Activated T-helper 2 cell treated with anti-CD3 and anti-CD28 coated beads, Interferon-gamma antibody, Interleukin-2, Interleukin-4, amounts not matched to agents 10 μg/mL and 5 μg/mL and 100 μg/mL, durations not matched to agents 14 hours and 24 hours and 36 hours (primary cell): ENCODE measurements around the gene SH3RF3. TPM values are rescaled to one million over a fixed set of nuclear protein-coding genes. Genes with fewer than 3 reads are reported as not detected.

Experiments used
- DNase-seq: peaks from one replicate; pipeline ENCODE4 v3.0.0; 2021; ENCODE audit warnings: low spot score
- H3K27ac Mint-ChIP-seq: one replicate; pipeline ENCODE4 v1.8.0; 2021; ENCODE audit warnings: mixed read lengths
- H3K27me3 Mint-ChIP-seq: one replicate; pipeline ENCODE4 v1.8.0; 2021; ENCODE audit warnings: low read depth, mixed read lengths
- H3K36me3 Mint-ChIP-seq: one replicate; pipeline ENCODE4 v1.8.0; 2021; ENCODE audit warnings: low read depth, mixed read lengths
- H3K4me1 Mint-ChIP-seq: one replicate; pipeline ENCODE4 v1.8.0; 2021; ENCODE audit warnings: low read depth, mixed read lengths
- H3K4me3 Mint-ChIP-seq: one replicate; pipeline ENCODE4 v1.8.0; 2021; ENCODE audit warnings: low read depth, mild to moderate bottlenecking, moderate library complexity, mixed read lengths
- H3K9me3 Mint-ChIP-seq: one replicate; pipeline ENCODE4 v1.8.0; 2021; ENCODE audit warnings: mixed read lengths
- intact Hi-C: fragments of 100-400 bp; cut with micrococcal nuclease; formaldehyde crosslinking; loops from one replicate; pipeline ENCODE4 v1.15.1; 2023
- total RNA-seq: library from RNA; stranded (reverse); gene quantifications from 2 replicates; pipeline ENCODE4 v1.2.3, GENCODE V29; 2022

SH3RF3 gene
- total RNA-seq, 1 donor from 2014 or later = 0.78 TPM

DNA sequence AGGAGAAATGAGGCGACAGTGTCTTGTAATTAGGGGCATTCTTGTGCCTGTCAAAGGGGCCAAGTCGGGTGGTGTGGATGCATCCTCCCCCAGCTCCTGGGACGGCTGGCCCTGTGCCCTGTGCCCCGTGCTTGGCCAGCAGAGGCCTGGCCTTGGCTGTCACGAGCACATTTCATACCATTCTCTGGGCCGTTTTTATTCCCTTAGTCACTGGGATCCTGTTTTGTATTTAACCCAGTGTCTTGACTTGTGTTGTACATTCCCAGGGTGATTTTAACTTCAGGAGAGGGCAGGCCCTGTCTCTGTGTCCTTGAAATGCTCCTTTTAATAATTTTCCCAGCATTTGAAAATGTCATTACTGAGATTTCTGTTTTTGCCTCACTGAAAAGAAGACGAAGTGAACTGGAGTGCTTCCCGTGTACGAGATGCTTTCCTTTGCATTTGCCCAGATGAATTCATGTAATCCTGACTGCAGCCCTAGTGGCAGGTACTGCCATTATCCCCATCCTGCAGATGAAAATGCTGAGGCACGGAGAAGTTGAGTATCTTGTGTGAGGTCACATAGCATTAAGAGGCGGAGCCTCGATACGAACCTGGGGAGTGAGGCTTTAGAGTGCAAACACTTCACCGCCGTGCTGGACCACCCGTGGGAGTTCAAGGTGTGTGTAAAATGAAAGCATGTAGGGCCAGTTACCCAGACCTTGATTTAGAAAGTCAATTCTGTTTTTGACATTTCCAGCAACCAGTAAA is 57.0 kb downstream of the SH3RF3 start:
- Mint-ChIP-seq H3K9me3 (no peaks in the 10 kb centered on the region), H3K27me3 (peaks cover 31% of the 10 kb centered on the region), H3K4me1 (peaks cover 5% of the 10 kb centered on the region), H3K27ac (no peak overlapping the region), H3K36me3 (no peaks in the 10 kb centered on the region), H3K4me3 (no peak overlapping the region)
- intact Hi-C loops = no loop called here
- DNase-seq = no peak

DNA sequence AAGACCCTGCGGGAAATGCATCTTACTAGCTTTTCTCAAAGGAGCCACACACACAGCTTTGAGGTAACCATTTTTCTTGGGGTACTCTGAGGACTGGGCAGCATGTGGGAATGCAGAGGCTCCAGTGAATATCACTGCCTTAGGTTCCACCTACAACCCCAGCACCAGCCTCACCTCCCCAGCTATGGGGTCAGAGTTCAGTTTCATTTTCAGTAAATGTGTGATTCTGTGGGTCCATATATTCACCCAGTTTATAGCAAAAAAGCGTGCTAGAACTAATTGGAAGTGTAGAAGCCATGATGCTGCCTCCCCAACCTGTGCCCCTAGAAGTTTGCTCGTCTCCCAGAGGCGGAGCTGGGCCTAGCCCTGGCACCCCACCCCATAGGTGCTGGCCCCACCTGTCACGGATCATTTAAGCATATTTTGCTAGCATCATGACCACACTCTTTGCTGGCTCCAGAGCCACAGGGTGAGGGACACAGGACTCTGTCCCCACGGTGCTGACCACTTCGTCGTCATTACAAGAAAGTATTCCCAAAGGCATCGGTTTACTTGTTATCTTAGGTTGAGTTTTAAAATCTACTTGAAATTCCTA is 57.7 kb downstream of the SH3RF3 start:
- Mint-ChIP-seq H3K27me3 (peaks cover 28% of the 10 kb centered on the region), H3K4me3 (no peak overlapping the region), H3K9me3 (no peaks in the 10 kb centered on the region), H3K36me3 (no peaks in the 10 kb centered on the region), H3K4me1 (peaks cover 5% of the 10 kb centered on the region), H3K27ac (no peak overlapping the region)
- DNase-seq = no peak
- intact Hi-C loops = no loop called here

GRCh38 chr2:109187711-109188495 is 58.9 kb downstream of the SH3RF3 start:
- Mint-ChIP-seq H3K4me3 (no peak overlapping the region), H3K27ac (no peak overlapping the region), H3K36me3 (no peaks in the 10 kb centered on the region), H3K9me3 (no peaks in the 10 kb centered on the region), H3K27me3 (peaks cover 30% of the 10 kb centered on the region), H3K4me1 (peaks cover 5% of the 10 kb centered on the region)
- intact Hi-C loops = no loop called here
- no peak for DNase-seq

DNA sequence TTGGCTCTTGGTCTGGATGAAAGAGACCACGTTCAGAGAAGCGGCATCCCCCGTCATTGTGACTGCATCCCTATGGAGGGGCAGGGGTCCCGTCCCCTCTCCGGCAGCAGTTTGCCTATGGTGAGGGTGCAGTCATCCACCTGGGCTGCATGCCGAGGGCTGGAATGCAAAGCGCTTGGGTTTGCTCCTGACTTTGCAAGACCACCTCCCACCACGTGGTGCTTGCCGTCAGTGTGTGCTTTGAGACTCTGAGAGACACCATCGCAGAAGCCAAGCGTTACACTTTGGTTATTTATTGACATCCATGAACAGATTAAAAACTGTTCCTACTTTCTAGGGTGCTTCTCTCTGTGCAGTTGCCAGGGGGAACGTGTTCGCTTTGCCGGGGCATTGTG is 59.5 kb downstream of the SH3RF3 start:
- H3K36me3 Mint-ChIP-seq = no peaks in the 10 kb centered on the region
- no peak overlapping the region for H3K4me3 Mint-ChIP-seq
- H3K4me1 Mint-ChIP-seq = peaks cover under 1% of the 10 kb centered on the region
- DNase-seq = no peak
- H3K27me3 Mint-ChIP-seq = peaks cover 30% of the 10 kb centered on the region
- no peak overlapping the region for H3K27ac Mint-ChIP-seq
- intact Hi-C loops = no loop called here
- no peaks in the 10 kb centered on the region for H3K9me3 Mint-ChIP-seq

DNA sequence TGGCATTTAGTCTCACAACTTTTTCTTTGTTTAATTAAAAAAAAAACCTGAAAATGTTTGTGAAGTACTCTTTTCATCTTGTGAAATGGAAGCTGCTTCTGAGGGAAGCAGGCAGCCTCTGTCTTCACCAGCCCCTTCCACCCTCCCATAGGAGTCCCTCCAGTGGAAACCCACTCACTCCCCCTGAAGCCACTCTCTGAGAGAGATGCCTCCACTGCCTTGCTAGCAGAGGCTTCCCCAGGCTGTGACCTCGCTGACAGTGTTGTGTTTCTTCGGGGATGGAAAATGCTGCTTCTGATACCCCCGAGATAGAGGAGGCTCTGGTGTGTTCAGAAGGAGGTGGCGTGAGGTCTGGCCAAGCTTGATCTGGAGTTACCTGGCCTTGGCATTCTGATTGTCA is 59.9 kb downstream of the SH3RF3 start:
- no peaks in the 10 kb centered on the region for H3K9me3 Mint-ChIP-seq
- no peak overlapping the region for H3K4me3 Mint-ChIP-seq
- intact Hi-C loops = no loop called here
- no peaks in the 10 kb centered on the region for H3K36me3 Mint-ChIP-seq
- no peak overlapping the region for H3K27ac Mint-ChIP-seq
- H3K4me1 Mint-ChIP-seq = no peaks in the 10 kb centered on the region
- H3K27me3 Mint-ChIP-seq = peaks cover 33% of the 10 kb centered on the region
- no peak for DNase-seq

- H3K9me3 Mint-ChIP-seq = no peaks in the 10 kb centered on the region
- intact Hi-C loops = no loop called here
- peaks cover 30% of the 10 kb centered on the region for H3K27me3 Mint-ChIP-seq
- H3K4me3 Mint-ChIP-seq = no peak overlapping the region
- H3K4me1 Mint-ChIP-seq = no peaks in the 10 kb centered on the region
- no peak overlapping the region for H3K27ac Mint-ChIP-seq
- H3K36me3 Mint-ChIP-seq = no peaks in the 10 kb centered on the region
- no peak for DNase-seq
Observed at GRCh38 chr2:109189751-109190150, 60.7 kb downstream of the SH3RF3 start.

GRCh38 chr2:109193807-109194619 is 65.0 kb downstream of the SH3RF3 start:
- Mint-ChIP-seq H3K27ac (no peak overlapping the region), H3K27me3 (peaks cover 29% of the 10 kb centered on the region), H3K9me3 (no peaks in the 10 kb centered on the region), H3K4me3 (no peak overlapping the region), H3K4me1 (no peaks in the 10 kb centered on the region), H3K36me3 (no peaks in the 10 kb centered on the region)
- DNase-seq = no peak
- intact Hi-C loops = no loop called here

GRCh38 chr2:109194620-109194937 is 65.6 kb downstream of the SH3RF3 start:
- no peaks in the 10 kb centered on the region for H3K36me3 Mint-ChIP-seq
- no peaks in the 10 kb centered on the region for H3K9me3 Mint-ChIP-seq
- no peak overlapping the region for H3K4me3 Mint-ChIP-seq
- no peak overlapping the region for H3K27ac Mint-ChIP-seq
- intact Hi-C loops = no loop called here
- no peaks in the 10 kb centered on the region for H3K4me1 Mint-ChIP-seq
- DNase-seq = no peak
- H3K27me3 Mint-ChIP-seq = peaks cover 27% of the 10 kb centered on the region

GRCh38 chr2:109195193-109196045 is 66.4 kb downstream of the SH3RF3 start:
- no peak overlapping the region for H3K4me3 Mint-ChIP-seq
- intact Hi-C loops = no loop called here
- H3K36me3 Mint-ChIP-seq = no peaks in the 10 kb centered on the region
- DNase-seq = no peak
- H3K4me1 Mint-ChIP-seq = no peaks in the 10 kb centered on the region
- H3K9me3 Mint-ChIP-seq = no peaks in the 10 kb centered on the region
- H3K27ac Mint-ChIP-seq = no peak overlapping the region
- H3K27me3 Mint-ChIP-seq = peaks cover 24% of the 10 kb centered on the region

DNA sequence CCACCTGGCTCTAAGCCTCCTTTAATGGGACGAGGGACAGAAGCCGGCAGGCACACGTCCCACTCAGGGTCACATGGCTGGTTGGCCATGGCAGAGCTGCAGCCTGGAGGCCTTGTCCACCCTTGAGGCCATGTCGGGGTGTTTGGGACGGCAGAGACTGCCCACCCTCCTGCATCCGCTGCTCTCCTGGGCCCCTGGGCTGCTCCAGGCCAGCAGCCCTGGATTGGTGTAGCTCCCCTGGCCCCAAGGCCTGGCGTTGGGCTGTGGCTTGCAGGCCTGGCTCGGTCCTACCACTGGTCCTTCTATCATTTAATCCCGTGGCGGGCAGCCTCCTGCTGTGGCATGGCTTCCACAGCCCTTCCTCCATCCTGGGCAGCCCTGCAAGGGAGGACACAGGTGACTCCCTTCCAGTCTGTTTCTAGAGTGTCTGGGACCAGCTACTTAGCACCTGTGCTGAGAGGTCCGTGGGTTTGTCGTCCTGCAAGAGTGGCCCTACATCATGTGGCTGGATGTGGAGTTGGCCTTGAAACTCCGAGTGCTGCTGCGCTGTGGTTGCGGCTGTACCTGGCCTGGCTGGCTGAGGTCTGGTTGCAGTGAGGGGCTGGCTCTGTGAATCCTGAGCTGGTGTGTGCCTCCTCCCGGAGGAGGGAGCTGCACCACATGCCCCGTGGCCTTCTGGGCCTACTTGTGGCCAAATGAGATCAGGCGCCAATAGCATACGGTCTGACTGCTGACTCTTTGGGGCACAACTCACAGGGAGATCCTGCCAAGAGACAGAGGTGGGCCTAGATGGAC is 67.3 kb downstream of the SH3RF3 start:
- Mint-ChIP-seq H3K9me3 (no peaks in the 10 kb centered on the region), H3K36me3 (no peaks in the 10 kb centered on the region), H3K4me3 (no peak overlapping the region), H3K27me3 (peaks cover 16% of the 10 kb centered on the region), H3K4me1 (no peaks in the 10 kb centered on the region), H3K27ac (no peak overlapping the region)
- intact Hi-C loops = no loop called here
- no peak for DNase-seq

GRCh38 chr2:109197491-109198418 is 68.8 kb downstream of the SH3RF3 start:
- intact Hi-C loops = no loop called here
- no peaks in the 10 kb centered on the region for H3K9me3 Mint-ChIP-seq
- no peak for DNase-seq
- H3K27me3 Mint-ChIP-seq = peaks cover 18% of the 10 kb centered on the region
- H3K27ac Mint-ChIP-seq = no peak overlapping the region
- no peak overlapping the region for H3K4me3 Mint-ChIP-seq
- H3K4me1 Mint-ChIP-seq = no peaks in the 10 kb centered on the region
- no peaks in the 10 kb centered on the region for H3K36me3 Mint-ChIP-seq
